ENCODE measurements around the gene SPEM3. TPM values are rescaled to one million over a fixed set of nuclear protein-coding genes. Genes with fewer than 3 reads are reported as not detected.

Gene SPEM3
- total RNA-seq, 1 donor from 2014 or later: not detected

DNA sequence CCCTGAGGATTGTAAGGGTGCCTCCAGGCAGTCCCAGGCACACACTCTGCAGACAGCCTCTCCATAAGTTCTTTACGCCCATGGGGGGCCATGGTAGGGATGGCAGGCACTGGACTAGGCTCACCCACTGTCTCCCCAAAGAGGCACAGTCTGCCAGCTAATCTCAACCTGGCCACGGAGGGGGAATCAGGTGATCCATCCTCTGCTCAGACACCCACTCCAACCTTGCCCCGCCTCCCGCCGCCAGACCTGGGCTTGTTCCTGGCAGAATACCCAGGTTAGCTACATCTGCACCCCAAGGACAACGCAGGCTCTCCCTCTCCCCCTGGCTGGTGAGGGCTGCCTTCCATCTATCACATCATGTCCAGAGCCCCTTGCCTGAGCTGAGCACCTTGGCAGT lies 19.8 kb upstream of the SPEM3 start:
- no peak overlapping the region for H3K27ac Mint-ChIP-seq
- peaks cover 8% of the 10 kb centered on the region for H3K4me1 Mint-ChIP-seq
- peaks cover 4% of the 10 kb centered on the region for H3K36me3 Mint-ChIP-seq (ENCODE audit: low read depth)
- peaks cover 18% of the 10 kb centered on the region for H3K27me3 Mint-ChIP-seq
- H3K4me3 Mint-ChIP-seq: no peak overlapping the region
- TF ChIP-seq, protein P1, sequence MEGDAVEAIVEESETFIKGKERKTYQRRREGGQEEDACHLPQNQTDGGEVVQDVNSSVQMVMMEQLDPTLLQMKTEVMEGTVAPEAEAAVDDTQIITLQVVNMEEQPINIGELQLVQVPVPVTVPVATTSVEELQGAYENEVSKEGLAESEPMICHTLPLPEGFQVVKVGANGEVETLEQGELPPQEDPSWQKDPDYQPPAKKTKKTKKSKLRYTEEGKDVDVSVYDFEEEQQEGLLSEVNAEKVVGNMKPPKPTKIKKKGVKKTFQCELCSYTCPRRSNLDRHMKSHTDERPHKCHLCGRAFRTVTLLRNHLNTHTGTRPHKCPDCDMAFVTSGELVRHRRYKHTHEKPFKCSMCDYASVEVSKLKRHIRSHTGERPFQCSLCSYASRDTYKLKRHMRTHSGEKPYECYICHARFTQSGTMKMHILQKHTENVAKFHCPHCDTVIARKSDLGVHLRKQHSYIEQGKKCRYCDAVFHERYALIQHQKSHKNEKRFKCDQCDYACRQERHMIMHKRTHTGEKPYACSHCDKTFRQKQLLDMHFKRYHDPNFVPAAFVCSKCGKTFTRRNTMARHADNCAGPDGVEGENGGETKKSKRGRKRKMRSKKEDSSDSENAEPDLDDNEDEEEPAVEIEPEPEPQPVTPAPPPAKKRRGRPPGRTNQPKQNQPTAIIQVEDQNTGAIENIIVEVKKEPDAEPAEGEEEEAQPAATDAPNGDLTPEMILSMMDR (IDR thresholded peaks at IDR 0.05): no peak
- ChIA-PET CTCF (no interaction called here), POLR2A (interaction anchor here (1.4 kb wide), 1 partner anchor 26 kb away, joined by 4 read pairs; the partner anchor contains the start of gene TMEM102)
- no peak for ATAC-seq (ENCODE audit: low read depth)
- intact Hi-C loops (cut with micrococcal nuclease): no loop called here
- no peak for DNase-seq
- no peaks in the 10 kb centered on the region for H3K9me3 Mint-ChIP-seq

DNA sequence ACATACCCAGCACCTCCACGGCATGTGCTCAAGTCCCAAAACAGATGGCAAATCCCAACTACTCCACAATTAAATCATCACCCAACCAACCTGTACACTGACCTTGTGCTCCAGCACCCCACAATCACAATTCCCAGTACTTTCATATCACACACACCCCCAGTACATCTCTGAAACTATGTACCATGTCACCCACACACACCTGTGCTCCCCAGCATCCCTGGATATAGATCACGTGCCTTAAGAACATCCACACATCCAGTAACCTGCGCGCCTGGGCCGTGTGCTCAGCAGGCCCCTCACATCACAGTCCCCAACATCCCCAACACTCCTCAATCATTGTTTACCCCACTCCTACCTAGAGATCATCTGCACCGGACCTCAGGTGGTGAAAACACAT lies 18.9 kb upstream of the SPEM3 start:
- H3K27ac Mint-ChIP-seq: no peak overlapping the region
- CTCF ChIA-PET: no interaction called here
- H3K27me3 Mint-ChIP-seq: peaks cover 18% of the 10 kb centered on the region
- TF ChIP-seq, protein P1 (IDR thresholded peaks at IDR 0.05): no peak
- no peak for ATAC-seq (ENCODE audit: low read depth)
- H3K36me3 Mint-ChIP-seq (ENCODE audit: low read depth): no peaks in the 10 kb centered on the region
- H3K4me1 Mint-ChIP-seq: peaks cover 8% of the 10 kb centered on the region
- no peak overlapping the region for H3K4me3 Mint-ChIP-seq
- H3K9me3 Mint-ChIP-seq: no peaks in the 10 kb centered on the region
- no peak for DNase-seq
- POLR2A ChIA-PET: interaction anchor here (1.4 kb wide), 1 partner anchor 25 kb away, joined by 4 read pairs; the partner anchor contains the start of gene TMEM102
- intact Hi-C loops (cut with micrococcal nuclease): no loop called here

DNA sequence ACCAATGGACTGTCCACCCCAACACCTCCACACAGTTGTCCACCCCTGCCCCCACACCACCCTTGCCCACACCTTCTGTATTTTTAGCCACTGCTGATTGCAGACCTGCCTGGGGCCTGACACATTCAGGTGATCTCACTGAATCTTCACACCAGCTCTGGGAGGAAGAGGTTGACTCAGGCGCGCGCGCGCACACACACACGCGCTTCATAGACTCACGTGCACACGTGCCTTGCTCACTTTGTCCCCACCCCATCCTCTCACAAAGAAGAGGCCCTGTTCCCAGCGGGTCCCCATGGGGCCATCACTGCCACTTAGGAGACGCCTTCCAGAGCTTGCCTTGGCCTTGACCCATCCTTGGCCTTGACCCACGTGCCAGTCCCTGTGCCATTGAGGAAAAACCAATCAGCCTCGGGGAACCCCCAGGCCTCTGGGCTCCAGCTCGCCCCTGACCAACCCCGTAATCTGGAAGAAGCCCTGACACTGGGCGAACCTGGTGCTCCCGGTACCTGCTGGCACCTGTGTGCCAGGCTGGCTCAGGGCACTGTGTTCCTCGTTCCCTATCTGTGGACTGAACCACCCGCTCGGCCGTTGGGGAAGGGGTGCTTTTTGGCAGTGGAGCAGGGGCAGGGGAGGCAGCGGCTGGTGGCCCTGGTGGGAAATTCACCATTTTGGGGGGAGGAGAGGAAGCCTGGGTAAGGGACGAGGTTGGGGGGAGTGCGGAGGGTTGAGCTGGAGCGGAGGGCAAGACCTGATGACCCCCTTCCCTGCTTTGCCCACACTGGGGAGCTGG lies 17.8 kb upstream of the SPEM3 start:
- H3K27ac Mint-ChIP-seq: no peak overlapping the region
- DNase-seq (no peak), ATAC-seq (ENCODE audit: low read depth) (no peak)
- TF ChIP-seq, protein P1 (IDR thresholded peaks at IDR 0.05): no peak
- intact Hi-C loops (cut with micrococcal nuclease): no loop called here
- ChIA-PET POLR2A (no interaction called here), CTCF (no interaction called here)
- H3K4me1 Mint-ChIP-seq: peaks cover 4% of the 10 kb centered on the region
- H3K9me3 Mint-ChIP-seq: no peaks in the 10 kb centered on the region
- peaks cover 15% of the 10 kb centered on the region for H3K27me3 Mint-ChIP-seq
- H3K4me3 Mint-ChIP-seq: no peak overlapping the region
- H3K36me3 Mint-ChIP-seq (ENCODE audit: low read depth): no peaks in the 10 kb centered on the region

DNA sequence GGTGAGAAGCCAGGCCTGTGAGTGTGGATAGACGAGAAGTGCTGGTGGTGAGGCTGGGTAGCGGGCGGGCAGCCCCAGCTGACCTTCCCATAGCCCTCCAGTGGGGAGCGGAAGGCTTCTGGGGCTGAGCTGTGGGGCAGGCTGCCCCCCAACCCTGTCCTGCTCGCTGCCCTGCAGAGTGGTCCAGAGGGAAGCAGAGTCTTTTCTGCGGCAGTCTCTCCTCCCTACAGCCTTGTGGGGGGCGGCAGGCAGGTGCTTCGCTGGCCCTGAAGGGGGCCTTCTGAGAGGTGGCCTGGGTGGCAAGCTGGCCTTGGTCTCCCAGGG lies 17.3 kb upstream of the SPEM3 start:
- no peak for ATAC-seq (ENCODE audit: low read depth)
- POLR2A ChIA-PET: no interaction called here
- H3K27me3 Mint-ChIP-seq: peaks cover 11% of the 10 kb centered on the region
- CTCF ChIA-PET: no interaction called here
- H3K27ac Mint-ChIP-seq: no peak overlapping the region
- H3K4me3 Mint-ChIP-seq: no peak overlapping the region
- TF ChIP-seq, protein P1 (IDR thresholded peaks at IDR 0.05): no peak
- peaks cover 2% of the 10 kb centered on the region for H3K4me1 Mint-ChIP-seq
- H3K36me3 Mint-ChIP-seq (ENCODE audit: low read depth): no peaks in the 10 kb centered on the region
- intact Hi-C loops (cut with micrococcal nuclease): no loop called here
- H3K9me3 Mint-ChIP-seq: no peaks in the 10 kb centered on the region
- no peak for DNase-seq

DNA sequence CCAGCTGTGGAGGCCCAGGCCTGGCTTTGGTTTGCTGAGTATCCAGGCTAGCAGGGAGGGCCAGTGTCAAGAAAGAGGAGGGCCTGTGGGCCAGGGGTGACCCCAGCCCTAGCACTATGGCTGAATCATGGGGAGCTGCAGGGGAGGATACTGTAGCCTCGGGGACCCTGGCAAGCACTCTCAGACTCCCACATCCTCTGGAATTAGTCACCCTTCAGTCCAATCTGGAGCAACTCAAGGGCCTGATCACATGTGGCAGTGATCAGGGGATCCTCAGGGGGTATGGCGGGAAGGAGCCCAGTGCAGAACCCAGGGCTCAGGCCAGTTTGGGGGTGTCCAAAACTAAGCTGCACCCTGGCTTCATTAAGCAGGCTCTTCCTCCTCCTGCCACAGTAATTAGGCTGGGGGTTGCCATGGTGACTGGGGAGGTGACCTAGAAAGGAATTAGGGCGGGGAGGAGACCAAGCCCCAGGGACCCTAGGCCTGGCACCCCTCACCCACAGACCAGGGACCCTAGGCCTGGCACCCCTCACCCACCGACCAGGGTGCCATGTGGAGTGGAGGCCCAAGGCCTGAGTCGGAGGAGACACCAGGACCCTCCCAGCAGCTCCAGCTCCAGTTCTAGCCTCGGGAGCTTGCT lies 15.2 kb upstream of the SPEM3 start:
- no peak for DNase-seq
- ChIA-PET CTCF (no interaction called here), POLR2A (interaction anchor here (1.2 kb wide), 1 partner anchor 30 kb away, joined by 3 read pairs; no protein-coding TSS in a partner anchor)
- Mint-ChIP-seq H3K9me3 (no peaks in the 10 kb centered on the region), H3K4me1 (no peaks in the 10 kb centered on the region), H3K36me3 (ENCODE audit: low read depth) (no peaks in the 10 kb centered on the region), H3K4me3 (no peak overlapping the region), H3K27me3 (peaks cover 9% of the 10 kb centered on the region), H3K27ac (no peak overlapping the region)
- intact Hi-C loops (cut with micrococcal nuclease): no loop called here
- no peak for ATAC-seq (ENCODE audit: low read depth)
- TF ChIP-seq, protein P1 (IDR thresholded peaks at IDR 0.05): no peak

Measured in activated B cell treated with CpG ODN at 0.5 μM for 24 hours (primary cell).